Trophoblast cell (in vitro differentiated cells and primary cell): ENCODE data around the gene CACNA1F.
A peak's percentile ranks its signal among the peaks of the same experiment; 100 is the strongest.

Experiments
- DNase-seq, 2 donors: peaks; one replicate each; pipeline ENCODE4 v3.0.0-alpha.2; 2016
- H2AFZ ChIP-seq: 2 replicates; pipeline ENCODE4 v1.6.1; 2013; ENCODE audit warnings: low read length, moderate library complexity, mild to moderate bottlenecking; ENCODE audit not compliant: insufficient read depth, poor library complexity
- H2AK5ac ChIP-seq: 2 replicates; pipeline ENCODE4 v1.6.1; 2013; ENCODE audit warnings: mild to moderate bottlenecking, low read length
- H2BK120ac ChIP-seq: 2 replicates; pipeline ENCODE4 v1.6.1; 2013; ENCODE audit warnings: low read length, mild to moderate bottlenecking, moderate library complexity; ENCODE audit not compliant: insufficient read depth, poor library complexity
- H2BK12ac ChIP-seq: 2 replicates; pipeline ENCODE4 v1.6.1; 2013; ENCODE audit warnings: mild to moderate bottlenecking, low read length, moderate library complexity
- H2BK5ac ChIP-seq: 2 replicates; pipeline ENCODE4 v1.6.1; 2013; ENCODE audit warnings: low read length, low read depth, moderate library complexity, mild to moderate bottlenecking; ENCODE audit not compliant: poor library complexity
- H3K14ac ChIP-seq: 2 replicates; pipeline ENCODE4 v1.6.1; 2013; ENCODE audit warnings: mild to moderate bottlenecking, low read length
- H3K18ac ChIP-seq: 2 replicates; pipeline ENCODE4 v1.6.1; 2013; ENCODE audit warnings: mild to moderate bottlenecking, low read length
- H3K23ac ChIP-seq: 2 replicates; pipeline ENCODE4 v1.6.1; 2013; ENCODE audit warnings: low read length
- H3K27ac ChIP-seq: 2 replicates; pipeline ENCODE4 v1.5.1; 2013; ENCODE audit warnings: low read depth, mild to moderate bottlenecking, inconsistent platforms, low read length, moderate library complexity
- H3K27me3 ChIP-seq: 2 replicates; pipeline ENCODE4 v1.6.1; 2013; ENCODE audit warnings: inconsistent platforms, mild to moderate bottlenecking, low read length, moderate library complexity; ENCODE audit not compliant: insufficient read depth
- H3K36me3 ChIP-seq, 2 experiments: 1 replicate in 1 of 2; 2 replicates in 1 of 2; pipeline ENCODE4 v1.6.1; 2013; ENCODE audit warnings: low read length in 2 of 2, mild to moderate bottlenecking in 2 of 2, moderate library complexity in 1 of 2; ENCODE audit not compliant: insufficient read depth in 2 of 2, control insufficient read depth in 1 of 2
- H3K4ac ChIP-seq: 2 replicates; pipeline ENCODE4 v1.6.1; 2013; ENCODE audit warnings: low read depth, mild to moderate bottlenecking, low read length, moderate library complexity
- H3K4me1 ChIP-seq, 2 experiments: 1 replicate in 1 of 2; 2 replicates in 1 of 2; pipeline ENCODE4 v1.6.1; 2013; ENCODE audit warnings: low read length in 2 of 2, mild to moderate bottlenecking in 2 of 2, moderate library complexity in 1 of 2; ENCODE audit not compliant: insufficient read depth in 2 of 2, control insufficient read depth in 1 of 2
- H3K4me2 ChIP-seq: 2 replicates; pipeline ENCODE4 v1.6.1; 2013; ENCODE audit warnings: inconsistent platforms, mild to moderate bottlenecking, low read length, moderate library complexity
- H3K4me3 ChIP-seq: 2 replicates; pipeline ENCODE4 v1.5.1; 2013; ENCODE audit warnings: mild to moderate bottlenecking, low read depth, low read length, inconsistent platforms
- H3K79me1 ChIP-seq: one replicate; pipeline ENCODE4 v1.6.1; 2013; ENCODE audit warnings: low read length
- H3K79me2 ChIP-seq: 2 replicates; pipeline ENCODE4 v1.6.1; 2013; ENCODE audit warnings: low read length, mild to moderate bottlenecking; ENCODE audit not compliant: control insufficient read depth, insufficient read depth, poor library complexity
- H3K9ac ChIP-seq: 2 replicates; pipeline ENCODE4 v1.6.1; 2013; ENCODE audit warnings: mild to moderate bottlenecking, low read length
- H3K9me3 ChIP-seq: 2 replicates; pipeline ENCODE4 v1.6.1; 2013; ENCODE audit warnings: low read depth, mild to moderate bottlenecking, control low read depth, inconsistent platforms, low read length; ENCODE audit not compliant: insufficient read depth
- H4K12ac ChIP-seq: 2 replicates; pipeline ENCODE4 v1.6.1; 2013; ENCODE audit warnings: low read depth, mild to moderate bottlenecking, low read length, moderate library complexity
- H4K8ac ChIP-seq: 2 replicates; pipeline ENCODE4 v1.6.1; 2013; ENCODE audit warnings: low read depth, mild to moderate bottlenecking, low read length, moderate library complexity
- H4K91ac ChIP-seq: one replicate; pipeline ENCODE4 v1.6.1; 2013; ENCODE audit warnings: low read depth, mild to moderate bottlenecking, low read length, moderate library complexity
- WGBS: extraction: QIAGEN DNeasy Blood & Tissue Kit; methylation state at CpG from one replicate; pipeline ENCODE4 v1.1.7; 2013; ENCODE audit warnings: missing lambda C conversion rate; ENCODE audit not compliant: insufficient read length, insufficient coverage; ENCODE audit errors: extremely low coverage; 5-methylcytosine and 5-hydroxymethylcytosine counted together

Gene CACNA1F

GRCh38 chrX:49186125-49187027, 46.8 kb downstream of the CACNA1F start, which contains the start of gene PRICKLE3:
Gene PRICKLE3 (minus strand): TSS chrX:49186373. CDS start chrX:49186297, 76 bp downstream.
- H3K9me3 ChIP-seq = peaks cover 1% of the 10 kb centered on the region
- no CpG with 5 or more reads among the region's 62 CpGs for WGBS
- peak within 1 kb of the TSS; percentile 79 for H3K4me2 ChIP-seq
- H3K79me2 ChIP-seq = peaks cover 3% of the 10 kb centered on the region
- H3K23ac ChIP-seq = no peak within 1 kb of the TSS
- H2BK120ac ChIP-seq = peak within 1 kb of the TSS; percentile 5
- peak within 1 kb of the TSS; percentile 74 for H3K9ac ChIP-seq
- H4K91ac ChIP-seq = peak within 1 kb of the TSS; percentile 90
- peak within 1 kb of the TSS; percentile 49 for H3K18ac ChIP-seq
- peak within 1 kb of the TSS; percentile 57 for H3K27ac ChIP-seq
- no peak within 1 kb of the TSS for H2BK12ac ChIP-seq
- H3K14ac ChIP-seq = peak within 1 kb of the TSS; percentile 70
- DNase-seq = peak; percentile 71 to 84
- H4K8ac ChIP-seq = peak within 1 kb of the TSS; percentile 89
- peak within 1 kb of the TSS; percentile 75 for H2AFZ ChIP-seq
- peaks cover 9 to 20% of the 10 kb centered on the region in 2 experiments for H3K4me1 ChIP-seq
- no peaks in the 10 kb centered on the region for H3K27me3 ChIP-seq
- H3K79me1 ChIP-seq = peaks cover 15% of the 10 kb centered on the region
- H2BK5ac ChIP-seq = peak within 1 kb of the TSS; percentile 75
- peak within 1 kb of the TSS; percentile 14 for H2AK5ac ChIP-seq
- H4K12ac ChIP-seq = peak within 1 kb of the TSS; percentile 72
- H3K36me3 ChIP-seq = peaks cover 12 to 15% of the 10 kb centered on the region in 2 experiments
- H3K4ac ChIP-seq = peak within 1 kb of the TSS; percentile 64
- H3K4me3 ChIP-seq = peak within 1 kb of the TSS; percentile 76

GRCh38 chrX:49184294-49185281, 48.6 kb downstream of the CACNA1F start:
- peak overlapping the region; percentile 92 for H4K8ac ChIP-seq
- WGBS = no CpG with 5 or more reads among the region's 46 CpGs

DNA sequence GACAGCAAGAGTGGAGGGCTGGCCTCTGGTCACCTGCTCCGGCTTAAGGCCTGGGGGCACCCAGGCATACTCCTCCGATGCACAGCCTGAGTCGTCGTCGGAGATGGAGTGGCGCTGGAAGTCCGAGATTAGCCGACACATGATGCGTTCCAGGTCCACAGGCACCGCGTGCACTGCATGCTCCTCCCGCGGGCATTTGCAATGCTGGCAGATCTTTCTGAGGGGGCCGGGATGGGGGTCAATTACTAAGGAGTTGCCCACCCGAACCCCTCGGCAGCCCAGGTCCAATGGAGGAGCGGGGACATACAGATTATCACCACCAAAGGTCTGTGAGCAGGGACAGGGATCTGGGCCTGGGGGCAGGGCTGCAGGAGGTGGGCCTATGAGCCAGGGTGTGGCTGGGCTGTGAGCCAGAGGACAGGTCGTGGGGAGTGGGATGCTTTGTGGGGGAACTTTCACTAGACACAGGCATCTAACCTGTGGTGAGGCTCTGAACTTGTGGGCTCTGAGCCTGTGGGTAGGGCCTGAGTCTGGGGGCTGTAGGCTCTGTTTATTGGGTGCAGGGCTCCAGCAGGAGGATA, 49.3 kb downstream of the CACNA1F start:
- H3K36me3 ChIP-seq = peaks cover 30 to 31% of the 10 kb centered on the region in 2 experiments
- WGBS = no CpG with 5 or more reads among the region's 18 CpGs
- no peak overlapping the region for H3K4ac ChIP-seq
- peak overlapping the region; percentile 54 for H3K4me2 ChIP-seq
- H3K23ac ChIP-seq = no peak overlapping the region
- no peak overlapping the region for H2BK5ac ChIP-seq
- H2AFZ ChIP-seq = no peak overlapping the region
- H3K79me1 ChIP-seq = peaks cover 13% of the 10 kb centered on the region
- no peak overlapping the region for H4K8ac ChIP-seq
- no peak overlapping the region for H2AK5ac ChIP-seq
- H3K4me1 ChIP-seq = peaks cover 9 to 20% of the 10 kb centered on the region in 2 experiments
- H3K9ac ChIP-seq = no peak overlapping the region
- no peak overlapping the region for H2BK12ac ChIP-seq
- no peak overlapping the region for H3K18ac ChIP-seq
- H3K27ac ChIP-seq = no peak overlapping the region
- peaks cover 3% of the 10 kb centered on the region for H3K79me2 ChIP-seq
- H4K91ac ChIP-seq = no peak overlapping the region
- no peaks in the 10 kb centered on the region for H3K27me3 ChIP-seq
- no peak overlapping the region for H3K14ac ChIP-seq
- H2BK120ac ChIP-seq = no peak overlapping the region
- DNase-seq = no peak
- H3K4me3 ChIP-seq = no peak overlapping the region
- H4K12ac ChIP-seq = no peak overlapping the region
- peaks cover 1% of the 10 kb centered on the region for H3K9me3 ChIP-seq

More at GRCh38 chrX:49184294-49185281, 48.6 kb downstream of the CACNA1F start:
- H4K91ac ChIP-seq = peak overlapping the region; percentile 77
- H3K79me2 ChIP-seq = peaks cover 3% of the 10 kb centered on the region
- peak overlapping the region; percentile 43 for H3K4me3 ChIP-seq
- H2BK12ac ChIP-seq = peak overlapping the region; percentile 40
- peaks cover 9 to 20% of the 10 kb centered on the region in 2 experiments for H3K4me1 ChIP-seq
- no peak overlapping the region for H3K23ac ChIP-seq
- H3K4me2 ChIP-seq = peak overlapping the region; percentile 71
- H2BK120ac ChIP-seq = peak overlapping the region; percentile 90
- H2AFZ ChIP-seq = no peak overlapping the region
- H2BK5ac ChIP-seq = peak overlapping the region; percentile 49
- peaks cover 1% of the 10 kb centered on the region for H3K9me3 ChIP-seq
- H3K14ac ChIP-seq = peak overlapping the region; percentile 93
- peak overlapping the region; percentile 96 for H3K18ac ChIP-seq
- H3K79me1 ChIP-seq = peaks cover 13% of the 10 kb centered on the region
- H3K27me3 ChIP-seq = no peaks in the 10 kb centered on the region
- peak overlapping the region; percentile 69 for H3K4ac ChIP-seq
- H4K12ac ChIP-seq = peak overlapping the region; percentile 98
- peak; percentile 74 to 83 for DNase-seq
- H3K9ac ChIP-seq = no peak overlapping the region
- peak overlapping the region; percentile 89 for H2AK5ac ChIP-seq
- H3K36me3 ChIP-seq = peaks cover 22 to 23% of the 10 kb centered on the region in 2 experiments
- peak overlapping the region; percentile 57 for H3K27ac ChIP-seq

- Histone ChIP-seq H3K23ac (no peak overlapping the region), H2AK5ac (no peak overlapping the region), H2AFZ (no peak overlapping the region), H3K9ac (no peak overlapping the region), H3K4me2 (no peak overlapping the region), H3K18ac (no peak overlapping the region), H3K27me3 (no peaks in the 10 kb centered on the region), H3K79me2 (no peaks in the 10 kb centered on the region), H2BK120ac (no peak overlapping the region), H3K4me1 (peaks cover 0 to 6% of the 10 kb centered on the region in 2 experiments), H4K12ac (no peak overlapping the region), H2BK12ac (no peak overlapping the region), H3K4ac (no peak overlapping the region), H2BK5ac (no peak overlapping the region), H3K4me3 (no peak overlapping the region), H3K14ac (no peak overlapping the region), H3K79me1 (no peaks in the 10 kb centered on the region), H3K9me3 (peaks cover 1% of the 10 kb centered on the region), H3K27ac (no peak overlapping the region), H4K91ac (no peak overlapping the region), H4K8ac (no peak overlapping the region), H3K36me3 (peaks cover 63 to 67% of the 10 kb centered on the region in 2 experiments)
- DNase-seq = no peak
- WGBS = no CpG with 5 or more reads among the region's 2 CpGs
These were observed 53.8 kb downstream of the CACNA1F start for GRCh38 chrX:49179358-49179757.
